Effector CD8-positive, alpha-beta T cell (primary cell): Measurements from ENCODE around the gene ATPAF1.

Source experiments
- DNase-seq: peaks from one replicate; lab custom pipeline; 2025; lab: John Stamatoyannopoulos, UW

ATPAF1 gene

GRCh38 chr1:46650491-46650890 is 17.7 kb downstream of the ATPAF1 start:
- no peak for DNase-seq

- no peak for DNase-seq
These were observed 18.4 kb downstream of the ATPAF1 start for GRCh38 chr1:46649764-46650163.

DNA sequence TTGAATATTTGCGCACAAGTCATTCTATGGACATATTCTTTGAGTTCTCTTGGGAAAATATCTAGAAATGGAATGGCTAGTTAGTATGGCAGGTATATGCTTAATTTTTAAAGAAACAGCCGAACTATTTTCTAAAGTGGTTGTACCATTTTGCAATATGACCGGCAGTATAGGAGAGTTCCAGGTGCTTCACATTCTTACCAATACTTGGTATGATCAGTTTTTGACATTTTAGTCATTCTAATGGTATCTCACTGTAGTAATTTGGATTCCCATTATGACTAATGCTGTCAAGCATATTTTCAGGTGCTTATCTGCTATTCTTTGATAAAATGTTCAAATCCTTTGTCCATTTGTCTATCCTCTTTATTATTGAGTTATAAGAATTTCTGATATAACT is 20.6 kb downstream of the ATPAF1 start:
- no peak for DNase-seq

DNA sequence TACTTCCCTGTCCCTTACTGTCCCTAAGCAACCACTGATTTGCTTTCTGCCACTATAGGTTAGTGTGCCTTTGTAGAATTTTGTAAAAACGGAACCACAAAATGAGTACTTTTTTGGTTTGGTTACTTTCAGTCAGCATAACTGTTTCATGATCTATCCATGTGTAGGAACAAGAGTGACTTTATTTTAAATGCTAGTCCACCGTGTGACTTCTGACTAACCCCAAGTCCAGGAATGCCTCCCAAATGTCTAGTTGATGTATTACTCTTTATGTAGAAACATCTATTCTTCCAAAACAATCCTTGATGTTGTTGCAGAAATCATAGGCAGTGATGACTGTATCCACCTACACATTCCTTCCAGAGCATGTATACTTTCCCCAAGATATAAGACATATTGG is 21.3 kb downstream of the ATPAF1 start:
- DNase-seq: no peak

DNA sequence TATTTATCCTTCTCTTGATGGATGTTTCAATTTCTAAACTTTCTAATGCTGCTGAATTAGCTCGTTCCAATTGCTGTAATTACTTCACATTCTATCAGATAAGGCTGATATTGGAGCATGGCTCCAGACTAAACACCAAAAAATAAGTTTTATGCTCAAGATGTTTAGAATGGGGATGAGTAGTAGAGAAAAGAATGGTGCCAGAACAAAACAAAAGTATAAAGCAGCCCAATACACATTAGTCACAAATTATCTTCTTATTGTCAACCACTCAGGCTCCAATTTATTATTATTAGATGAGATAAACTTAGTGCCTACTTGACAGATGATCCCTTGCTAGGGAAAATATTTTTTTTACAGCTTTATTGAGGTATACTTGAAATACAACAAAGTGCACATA is 21.8 kb downstream of the ATPAF1 start:
- DNase-seq: no peak

- no peak for DNase-seq
These were observed 22.3 kb downstream of the ATPAF1 start for GRCh38 chr1:46645815-46646214.

GRCh38 chr1:46643368-46643775 is 24.8 kb downstream of the ATPAF1 start:
- DNase-seq: no peak

DNA sequence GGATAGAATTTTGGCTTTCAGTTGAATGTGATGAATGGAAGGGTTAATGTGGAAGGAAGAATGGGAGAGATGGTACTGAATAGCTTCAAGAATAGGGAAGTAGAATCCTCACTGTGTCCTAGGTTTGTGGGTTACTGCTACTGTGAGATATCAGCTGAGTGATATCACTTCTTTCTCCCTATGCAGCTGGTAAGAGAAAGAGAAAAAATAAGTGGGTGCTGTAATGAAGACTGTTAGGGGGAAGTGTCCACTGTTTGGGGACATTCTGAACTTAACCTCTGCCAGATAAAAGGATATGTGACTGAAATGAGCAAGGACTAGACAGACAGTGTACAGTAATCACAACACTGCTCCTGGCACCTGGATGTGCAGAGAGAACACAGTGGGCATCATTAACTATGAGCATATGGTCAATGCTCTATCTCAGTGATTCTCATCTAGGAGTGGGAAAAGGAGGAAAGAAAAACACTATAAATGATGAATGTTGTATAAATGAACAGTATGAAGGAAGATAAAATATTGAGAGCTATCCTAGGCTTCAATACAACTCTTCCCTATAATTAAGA is 26.0 kb downstream of the ATPAF1 start:
- no peak for DNase-seq

DNA sequence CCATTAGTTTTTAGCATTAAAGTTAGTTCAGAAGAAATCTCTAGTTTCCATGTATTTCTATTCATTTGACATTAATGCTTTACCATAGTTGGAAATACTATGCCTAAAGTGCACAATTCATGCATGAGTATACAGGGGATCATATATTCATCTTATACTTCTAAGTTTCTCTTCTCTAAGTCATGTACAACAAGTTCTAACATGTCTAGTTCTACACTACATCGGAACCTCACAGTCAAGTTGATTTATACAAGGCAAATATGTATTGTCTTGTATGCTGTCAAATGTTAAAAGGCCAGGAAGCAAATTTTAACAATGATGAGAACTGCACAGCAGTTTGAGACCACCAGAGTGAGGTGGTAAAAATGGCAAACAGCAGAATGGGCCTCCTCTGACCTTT is 28.6 kb downstream of the ATPAF1 start:
- DNase-seq: no peak

- no peak for DNase-seq
These were observed 29.2 kb downstream of the ATPAF1 start for GRCh38 chr1:46638921-46639320.

DNA sequence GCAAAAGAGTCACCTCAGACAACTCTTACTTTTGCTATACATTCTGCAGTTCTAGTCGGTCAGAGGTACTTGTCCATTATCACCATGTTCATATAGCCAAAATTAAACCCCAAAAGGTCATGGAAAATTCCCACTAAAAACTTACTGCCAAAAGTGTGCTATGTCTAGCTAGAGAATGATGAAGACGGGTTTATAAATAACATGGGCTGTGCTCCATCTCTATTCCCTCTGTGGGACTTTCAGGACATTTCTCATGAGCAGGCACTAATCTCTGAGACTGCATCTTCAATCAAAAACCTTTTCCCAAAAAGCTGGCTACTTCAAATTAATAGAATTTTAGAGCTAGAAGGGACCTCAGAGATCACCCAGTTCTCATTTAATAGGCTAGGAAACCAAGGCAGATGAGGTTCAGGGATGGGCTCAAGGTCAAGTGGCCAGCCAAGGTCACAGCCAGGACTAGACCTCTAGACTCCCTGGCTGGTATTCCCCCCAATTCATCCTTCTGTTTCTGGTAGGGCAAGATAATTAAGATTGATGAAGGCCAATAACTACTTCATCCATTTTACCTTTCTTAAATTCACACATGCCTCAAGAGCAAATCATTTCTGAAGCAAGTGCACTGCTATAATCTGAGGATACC is 30.6 kb downstream of the ATPAF1 start:
- no peak for DNase-seq

DNA sequence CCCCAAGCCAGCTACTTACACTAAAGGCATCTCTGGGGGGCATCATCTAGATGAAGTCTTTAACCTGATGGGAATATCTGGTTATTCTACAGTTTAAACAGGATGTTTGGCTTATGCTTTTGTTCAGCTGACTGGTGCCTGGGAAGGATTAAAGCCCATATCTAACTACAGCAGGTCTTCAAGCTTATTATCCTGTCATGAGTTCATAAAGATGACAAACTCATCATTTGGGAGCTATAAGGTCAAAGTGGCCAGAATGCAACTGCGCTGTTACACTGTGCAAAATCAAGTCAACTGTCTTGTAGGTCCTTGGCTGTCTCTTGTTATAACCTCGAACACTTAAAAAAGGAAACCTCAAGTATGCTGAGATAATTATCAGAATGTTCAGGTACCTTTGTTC is 33.0 kb downstream of the ATPAF1 start:
- no peak for DNase-seq

- DNase-seq: no peak
These were observed 37.4 kb downstream of the ATPAF1 start for GRCh38 chr1:46630719-46631118.

DNA sequence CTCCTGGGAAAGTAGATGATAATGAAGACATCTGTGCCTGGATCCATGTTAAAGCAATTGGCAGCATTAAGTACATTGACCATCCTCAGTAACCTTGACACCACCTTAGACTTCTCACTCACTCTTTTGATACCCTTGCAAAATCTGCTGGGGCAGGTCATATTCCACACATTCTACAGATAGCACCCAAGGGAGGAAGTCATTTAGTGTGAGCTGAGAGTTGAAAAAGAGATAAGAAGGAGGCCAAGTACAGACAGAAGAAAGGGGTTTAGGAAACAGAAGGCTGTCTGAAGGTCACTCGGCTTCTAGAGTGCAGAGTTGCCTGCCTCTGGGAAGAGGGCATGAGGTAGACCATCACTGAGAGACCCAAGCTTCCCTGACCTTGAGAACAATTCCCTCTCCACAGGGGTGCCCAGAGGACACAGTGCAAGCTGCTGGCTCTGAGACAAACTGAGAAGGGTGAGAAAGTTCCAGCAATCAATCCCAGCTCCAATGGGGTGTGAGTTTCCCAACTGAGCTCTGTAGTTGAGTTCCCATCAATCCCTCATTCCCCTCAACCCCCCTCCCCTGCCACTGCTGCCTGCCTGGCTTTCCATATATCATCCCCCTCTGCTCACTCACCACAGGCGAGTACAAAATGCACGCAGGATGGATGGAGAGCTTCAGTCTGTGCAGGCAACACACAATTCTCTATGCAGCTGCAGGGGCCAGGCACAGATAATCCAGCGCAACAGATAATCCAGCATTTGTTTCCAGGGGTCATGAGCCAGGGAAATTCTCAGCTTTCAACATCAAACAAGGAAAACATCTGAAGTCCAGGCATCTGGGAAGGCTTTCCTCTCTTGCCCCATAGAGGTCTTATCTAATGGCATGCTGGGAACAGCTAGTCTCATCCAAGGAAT is 44.2 kb downstream of the ATPAF1 start:
- DNase-seq: no peak

DNA sequence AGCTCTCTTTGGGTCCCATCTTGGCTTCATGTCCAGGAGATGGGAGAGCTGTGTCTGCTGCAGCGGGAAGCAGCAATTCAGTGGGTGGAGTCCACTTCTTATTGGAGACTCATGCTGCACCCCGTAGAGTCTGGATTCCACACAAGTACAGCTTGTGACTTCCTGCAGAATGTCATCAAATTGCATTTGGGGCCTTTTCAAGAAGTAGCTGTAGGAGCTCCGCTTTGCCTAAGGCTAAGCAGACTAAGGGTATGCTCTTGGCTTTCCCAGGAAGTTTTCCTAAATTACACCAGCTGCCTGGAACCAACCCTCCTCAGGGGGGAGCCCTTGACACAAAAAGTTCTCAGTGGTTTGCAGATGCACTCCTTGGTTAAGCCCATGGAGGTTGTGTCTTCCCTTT is 45.8 kb downstream of the ATPAF1 start:
- DNase-seq: no peak

GRCh38 chr1:46621930-46622329 is 46.2 kb downstream of the ATPAF1 start:
- DNase-seq: no peak

DNA sequence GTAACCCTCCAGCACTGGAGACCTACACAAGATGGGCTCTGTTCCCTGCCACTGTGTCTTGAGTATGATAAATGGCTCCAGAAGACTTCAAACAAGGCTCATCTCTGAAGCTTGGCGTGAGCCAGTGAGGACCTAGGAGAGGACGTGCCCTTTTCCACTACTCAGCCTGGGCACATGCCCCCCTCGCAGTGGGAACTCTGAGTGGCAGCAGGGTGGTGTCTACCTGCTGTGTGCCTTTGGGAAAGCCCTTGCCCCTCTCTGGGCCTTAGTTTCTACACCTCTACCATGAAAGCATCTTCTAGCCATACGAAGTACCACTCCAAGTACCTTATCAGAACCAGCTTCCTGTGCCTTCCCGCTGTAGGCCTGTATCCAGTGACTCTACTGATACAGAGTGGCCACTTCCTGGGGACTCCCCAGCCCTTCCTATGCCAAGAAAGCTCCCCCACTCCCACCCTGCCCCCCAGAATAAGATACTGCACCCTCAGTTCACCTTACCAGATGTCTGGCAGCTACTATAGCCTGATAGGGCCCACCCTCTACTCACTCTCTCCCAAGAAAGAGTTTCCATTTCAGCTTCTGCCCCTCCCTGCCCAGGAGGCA is 48.4 kb downstream of the ATPAF1 start:
- no peak for DNase-seq

DNA sequence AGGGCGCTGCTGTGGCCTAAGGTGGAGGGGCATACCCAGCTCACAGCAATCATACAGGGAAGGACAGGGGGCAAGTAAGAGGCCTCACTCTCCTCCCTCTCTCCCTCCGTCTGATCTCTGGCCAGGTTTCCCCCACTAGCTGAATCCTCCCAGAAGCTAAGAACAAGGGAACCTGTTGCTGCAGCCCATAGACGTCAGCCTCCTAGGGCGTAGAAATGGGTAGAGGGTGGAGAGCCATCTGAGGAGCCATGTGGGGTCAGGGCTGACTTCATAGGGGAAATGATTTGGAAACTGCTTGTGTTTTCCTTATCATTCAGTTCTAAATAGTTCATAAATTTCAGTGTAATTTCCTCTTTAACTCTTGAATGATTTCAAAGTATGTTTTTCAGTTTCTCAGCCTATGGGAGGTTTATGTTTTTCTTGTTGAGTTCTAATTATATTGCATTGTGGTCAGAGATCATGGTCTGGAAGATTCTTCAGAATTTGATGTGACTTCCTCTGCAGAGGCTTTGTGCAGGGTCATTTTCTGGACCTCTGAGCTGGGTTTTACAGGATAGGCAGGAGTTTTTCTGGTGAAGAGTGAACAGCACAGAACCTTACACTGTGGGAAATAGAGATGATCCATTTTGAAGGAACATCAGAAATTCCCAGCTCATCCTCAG is 49.3 kb downstream of the ATPAF1 start:
- DNase-seq: no peak

DNA sequence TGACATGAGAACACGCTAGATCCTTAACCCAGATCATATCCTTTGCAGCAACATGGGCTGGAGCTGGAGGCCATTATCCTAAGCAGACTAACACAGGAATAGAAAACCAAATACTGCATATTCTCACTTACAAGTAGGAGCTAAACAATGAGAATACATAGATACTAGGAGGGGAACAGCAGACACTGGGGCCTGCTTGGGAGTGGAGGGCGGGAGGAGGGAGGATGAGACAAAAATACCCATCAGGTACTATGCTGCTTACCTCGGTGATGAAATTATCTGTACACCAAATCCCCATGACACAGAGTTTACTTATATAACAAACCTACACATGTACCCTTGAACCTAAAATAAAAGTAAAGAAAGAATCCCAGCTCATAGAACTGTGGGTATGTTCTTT is 50.3 kb downstream of the ATPAF1 start:
- no peak for DNase-seq

GRCh38 chr1:46617108-46617800 is 50.9 kb downstream of the ATPAF1 start:
- DNase-seq: no peak

DNA sequence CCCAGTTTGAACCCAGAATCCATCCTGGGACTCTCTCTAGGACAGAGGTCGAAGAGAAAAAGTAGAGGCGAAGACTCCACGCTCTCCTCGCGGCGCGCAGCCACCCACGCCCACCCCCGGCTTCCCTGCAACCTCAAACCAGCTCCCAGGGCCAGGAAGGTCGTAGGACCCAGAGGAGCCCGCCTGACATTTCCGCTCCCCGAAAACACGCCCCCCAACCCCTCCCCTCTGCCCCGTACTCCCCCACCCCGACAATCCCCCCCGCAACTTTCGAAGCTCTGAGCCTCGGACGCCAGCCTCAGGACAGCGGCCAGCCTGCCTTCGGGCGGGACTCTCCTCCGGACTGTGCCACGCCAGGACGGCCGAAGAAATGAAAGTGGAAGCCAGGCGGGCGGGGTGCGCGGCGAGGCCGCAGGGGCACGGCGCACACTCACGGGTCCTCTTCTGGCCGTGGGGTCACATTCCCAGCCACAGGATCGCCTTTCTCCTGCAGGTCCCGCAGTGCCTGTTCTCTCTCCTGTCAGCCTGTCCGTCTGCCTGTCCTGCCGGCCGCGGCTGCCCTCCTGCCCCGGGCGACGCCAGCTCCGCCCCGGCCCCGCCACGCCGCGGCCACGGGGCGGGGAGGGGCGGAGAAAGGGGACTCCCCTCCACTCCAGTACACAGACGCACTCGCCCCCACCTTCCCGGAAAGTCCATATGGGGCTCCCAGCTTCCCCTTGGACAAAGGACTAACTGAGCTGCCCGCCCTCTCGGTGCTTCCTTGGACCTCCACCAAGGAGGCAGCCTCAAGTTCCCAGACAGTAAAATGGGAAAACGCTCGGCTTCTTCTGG is 51.7 kb downstream of the ATPAF1 start, which contains the start of gene MOB3C:
Gene MOB3C, minus strand, starts transcription at position 535 of the 831 bp plus-strand sequence. CDS start 3,490 bp downstream, outside the sequence.
- peak; percentile 55 for DNase-seq
